Mesothelial cell of epicardium (in vitro differentiated cells): ENCODE measurements around the gene MAP2K6. TPM values are rescaled to one million over a fixed set of nuclear protein-coding genes. Genes with fewer than 3 reads are reported as not detected.

Source experiments
- DNase-seq, 2 experiments: peaks; one replicate each; pipeline ENCODE4 v3.0.0; 2021; ENCODE audit warnings: low spot score in 2 of 2; ENCODE audit not compliant: unreplicated experiment in 2 of 2
- H3K27ac Mint-ChIP-seq: 2 replicates; pipeline ENCODE4 v1.8.0; 2021; ENCODE audit warnings: mixed read lengths
- H3K27me3 Mint-ChIP-seq: 2 replicates; pipeline ENCODE4 v1.8.0; 2021; ENCODE audit warnings: low read depth, mixed read lengths
- H3K36me3 Mint-ChIP-seq: 2 replicates; pipeline ENCODE4 v1.8.0; 2021; ENCODE audit warnings: mixed read lengths
- H3K4me1 Mint-ChIP-seq: 2 replicates; pipeline ENCODE4 v1.8.0; 2021; ENCODE audit warnings: mixed read lengths
- H3K4me3 Mint-ChIP-seq: 2 replicates; pipeline ENCODE4 v1.8.0; 2021; ENCODE audit warnings: mild to moderate bottlenecking, moderate library complexity, mixed read lengths
- H3K9me3 Mint-ChIP-seq: 2 replicates; pipeline ENCODE4 v1.8.0; 2021; ENCODE audit warnings: mixed read lengths
- total RNA-seq: library from RNA; stranded (reverse); gene quantifications from 3 replicates; pipeline ENCODE4 v1.2.1, GENCODE V29; 2021
- TF ChIP-seq, protein P1 (sequence below): fragments of 200-600 bp; sonication (generic); IDR thresholded peaks from one replicate; pipeline ENCODE4 v1.5.0; 2021; ENCODE audit warnings: antibody characterized with exemption; ENCODE audit not compliant: unreplicated experiment

The MAP2K6 gene
- total RNA-seq, 1 donor from 2014 or later = 21.2 TPM

DNA sequence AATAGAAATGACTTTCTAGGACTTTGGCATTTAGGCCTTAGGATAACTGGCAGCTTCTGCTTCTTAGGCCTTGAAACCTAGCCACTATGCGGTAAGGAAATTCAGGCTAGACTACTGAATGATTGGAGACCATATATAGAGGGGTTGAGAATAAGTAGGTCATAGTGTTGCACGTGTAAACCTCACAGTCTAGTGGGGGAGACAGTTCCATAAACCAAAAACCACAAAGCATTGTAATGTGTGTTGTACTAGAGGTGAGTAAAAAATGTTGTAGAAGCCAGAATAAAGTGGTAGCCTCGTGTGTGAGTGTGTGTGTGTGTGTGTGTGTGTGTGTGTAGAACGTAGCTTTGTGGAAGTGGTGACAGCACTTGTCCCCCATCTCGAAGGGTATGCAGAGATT is 188.5 kb downstream of the MAP2K6 start:
- Mint-ChIP-seq H3K27me3 (no peaks in the 10 kb centered on the region), H3K27ac (no peak overlapping the region), H3K4me1 (peaks cover 28% of the 10 kb centered on the region), H3K4me3 (no peak overlapping the region), H3K9me3 (no peaks in the 10 kb centered on the region), H3K36me3 (no peaks in the 10 kb centered on the region)
- TF ChIP-seq, protein P1, sequence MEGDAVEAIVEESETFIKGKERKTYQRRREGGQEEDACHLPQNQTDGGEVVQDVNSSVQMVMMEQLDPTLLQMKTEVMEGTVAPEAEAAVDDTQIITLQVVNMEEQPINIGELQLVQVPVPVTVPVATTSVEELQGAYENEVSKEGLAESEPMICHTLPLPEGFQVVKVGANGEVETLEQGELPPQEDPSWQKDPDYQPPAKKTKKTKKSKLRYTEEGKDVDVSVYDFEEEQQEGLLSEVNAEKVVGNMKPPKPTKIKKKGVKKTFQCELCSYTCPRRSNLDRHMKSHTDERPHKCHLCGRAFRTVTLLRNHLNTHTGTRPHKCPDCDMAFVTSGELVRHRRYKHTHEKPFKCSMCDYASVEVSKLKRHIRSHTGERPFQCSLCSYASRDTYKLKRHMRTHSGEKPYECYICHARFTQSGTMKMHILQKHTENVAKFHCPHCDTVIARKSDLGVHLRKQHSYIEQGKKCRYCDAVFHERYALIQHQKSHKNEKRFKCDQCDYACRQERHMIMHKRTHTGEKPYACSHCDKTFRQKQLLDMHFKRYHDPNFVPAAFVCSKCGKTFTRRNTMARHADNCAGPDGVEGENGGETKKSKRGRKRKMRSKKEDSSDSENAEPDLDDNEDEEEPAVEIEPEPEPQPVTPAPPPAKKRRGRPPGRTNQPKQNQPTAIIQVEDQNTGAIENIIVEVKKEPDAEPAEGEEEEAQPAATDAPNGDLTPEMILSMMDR = no peak
- no peak for DNase-seq

Other genes starting within 250 kb of the MAP2K6 start
- 0.45 to 0.74 TPM (median 0.55 TPM) in 3 replicates for gene ABCA10, start 185.9 kb upstream of the MAP2K6 start, total RNA-seq
- 12.5 to 13.9 TPM (median 13.1 TPM) in 3 replicates for gene ABCA5, start 87.6 kb upstream of the MAP2K6 start, total RNA-seq